Epithelial cell of esophagus (primary cell): ENCODE results near the gene DUS2.
"Not testable (repeated sequence)": the region's sequence is repeated elsewhere in the genome, so short reads cannot be mapped to it uniquely, and the experiment has no call there.

ENCODE experiments used
- DNase-seq: peaks from one replicate; pipeline ENCODE4 v3.0.0; 2010; ENCODE audit warnings: low read depth
- H3K4me3 ChIP-seq: 2 replicates; pipeline ENCODE4 v1.5.1; 2011; ENCODE audit warnings: mild to moderate bottlenecking, low read length, control low read depth
- TF ChIP-seq, protein P1 (sequence below): IDR thresholded peaks from 2 replicates; pipeline ENCODE4 v1.5.1; 2011; ENCODE audit warnings: low read depth, mild to moderate bottlenecking, low read length, control low read depth, inconsistent platforms; ENCODE audit not compliant: insufficient read depth; ENCODE audit errors: missing control alignments

Gene DUS2

DNA sequence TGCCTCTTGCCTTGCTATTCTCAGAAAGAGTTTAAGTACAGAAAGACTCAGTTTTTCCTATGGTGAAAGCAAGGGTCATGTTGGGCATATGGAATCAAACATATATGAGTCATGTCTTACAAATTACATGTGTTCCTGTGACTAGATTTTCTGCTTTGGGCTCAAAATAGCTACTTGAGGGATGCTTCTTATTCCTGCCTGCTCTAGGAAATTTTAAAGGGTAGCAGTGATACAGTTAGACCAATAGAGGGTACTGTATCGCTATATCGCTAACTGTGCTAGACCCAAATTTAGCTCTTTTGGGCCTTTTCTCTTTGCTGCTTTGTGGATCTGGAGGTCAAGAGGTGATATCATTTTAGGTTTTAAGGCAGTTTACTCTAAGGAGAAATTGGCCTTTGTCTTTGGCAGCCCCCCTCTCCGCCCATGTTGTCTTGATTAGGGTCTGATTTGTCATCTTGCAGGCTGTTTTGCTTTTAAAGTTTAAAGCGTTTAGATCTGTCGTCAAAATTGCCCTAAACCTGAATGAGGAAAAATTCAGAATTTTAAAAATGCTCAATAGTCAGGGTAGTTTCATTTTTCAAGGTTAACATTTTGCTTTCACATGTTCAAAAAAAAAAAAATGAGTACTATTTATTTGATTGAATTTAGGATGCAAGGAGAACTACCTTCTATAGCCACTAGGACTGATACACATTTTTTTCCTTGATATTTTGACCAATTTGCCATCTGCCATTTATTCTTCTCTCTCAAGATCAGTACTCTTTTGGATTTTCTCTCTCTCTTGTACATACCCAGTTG lies 70.9 kb downstream of the DUS2 start:
- peak; percentile 31 for DNase-seq
- TF ChIP-seq, protein P1, sequence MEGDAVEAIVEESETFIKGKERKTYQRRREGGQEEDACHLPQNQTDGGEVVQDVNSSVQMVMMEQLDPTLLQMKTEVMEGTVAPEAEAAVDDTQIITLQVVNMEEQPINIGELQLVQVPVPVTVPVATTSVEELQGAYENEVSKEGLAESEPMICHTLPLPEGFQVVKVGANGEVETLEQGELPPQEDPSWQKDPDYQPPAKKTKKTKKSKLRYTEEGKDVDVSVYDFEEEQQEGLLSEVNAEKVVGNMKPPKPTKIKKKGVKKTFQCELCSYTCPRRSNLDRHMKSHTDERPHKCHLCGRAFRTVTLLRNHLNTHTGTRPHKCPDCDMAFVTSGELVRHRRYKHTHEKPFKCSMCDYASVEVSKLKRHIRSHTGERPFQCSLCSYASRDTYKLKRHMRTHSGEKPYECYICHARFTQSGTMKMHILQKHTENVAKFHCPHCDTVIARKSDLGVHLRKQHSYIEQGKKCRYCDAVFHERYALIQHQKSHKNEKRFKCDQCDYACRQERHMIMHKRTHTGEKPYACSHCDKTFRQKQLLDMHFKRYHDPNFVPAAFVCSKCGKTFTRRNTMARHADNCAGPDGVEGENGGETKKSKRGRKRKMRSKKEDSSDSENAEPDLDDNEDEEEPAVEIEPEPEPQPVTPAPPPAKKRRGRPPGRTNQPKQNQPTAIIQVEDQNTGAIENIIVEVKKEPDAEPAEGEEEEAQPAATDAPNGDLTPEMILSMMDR = peak; percentile 10
- H3K4me3 ChIP-seq = no peak overlapping the region

DNA sequence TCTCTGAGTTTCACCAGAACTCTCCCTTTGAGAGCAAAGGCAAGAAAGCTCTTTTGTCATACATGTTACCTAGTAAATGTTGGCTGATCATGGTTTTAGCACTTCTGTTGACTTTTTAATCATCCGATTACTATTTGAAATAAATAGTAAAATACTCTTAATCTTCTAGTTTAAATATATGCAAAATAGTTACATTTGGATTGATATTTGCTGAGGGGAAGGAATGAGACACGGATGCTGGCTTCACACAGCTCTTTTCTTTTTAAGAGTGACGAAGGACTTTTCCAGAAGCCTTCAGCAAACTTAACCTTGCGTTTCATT lies 71.5 kb downstream of the DUS2 start:
- TF ChIP-seq, protein P1 = no peak
- no peak overlapping the region for H3K4me3 ChIP-seq
- no peak for DNase-seq

DNA sequence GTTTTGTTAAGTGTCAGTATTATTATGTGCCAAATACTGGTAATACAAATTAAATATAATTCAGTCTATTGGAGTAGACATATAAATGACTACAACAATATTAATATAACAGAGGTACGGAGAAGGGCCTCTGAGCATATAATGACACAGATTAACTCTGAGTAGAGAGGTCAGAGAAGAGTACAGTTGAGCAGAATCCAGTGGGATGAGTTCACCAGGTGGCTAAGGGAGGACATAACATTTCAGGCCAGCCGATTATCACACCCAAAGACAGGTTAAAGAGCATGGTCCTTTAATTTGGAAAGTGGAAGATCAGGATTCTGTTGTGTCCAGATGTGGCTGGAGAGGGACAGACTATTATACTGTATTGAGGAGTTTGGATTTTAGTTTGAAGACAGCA lies 73.4 kb downstream of the DUS2 start:
- DNase-seq = no peak
- H3K4me3 ChIP-seq = no peak overlapping the region
- TF ChIP-seq, protein P1 = no peak

DNA sequence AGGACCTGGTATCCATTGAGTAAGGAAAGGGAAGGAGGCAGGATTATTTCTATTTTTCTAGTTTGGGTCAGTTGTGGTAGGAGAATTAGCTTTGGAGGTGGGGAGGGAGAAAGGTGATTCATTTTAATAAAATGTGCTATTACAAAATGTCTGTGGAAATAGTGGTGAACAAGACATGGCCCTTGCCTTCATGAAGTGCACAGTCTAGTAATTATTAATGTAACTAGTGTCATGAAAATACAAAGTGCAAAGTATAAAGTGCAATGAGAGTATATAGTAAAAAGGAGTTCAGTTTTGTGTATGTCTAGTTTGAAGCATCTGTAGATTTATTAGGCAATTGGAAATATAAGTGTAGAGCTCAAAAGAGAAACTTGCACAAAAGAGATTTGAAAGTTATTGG lies 74.0 kb downstream of the DUS2 start:
- TF ChIP-seq, protein P1 = no peak

DNA sequence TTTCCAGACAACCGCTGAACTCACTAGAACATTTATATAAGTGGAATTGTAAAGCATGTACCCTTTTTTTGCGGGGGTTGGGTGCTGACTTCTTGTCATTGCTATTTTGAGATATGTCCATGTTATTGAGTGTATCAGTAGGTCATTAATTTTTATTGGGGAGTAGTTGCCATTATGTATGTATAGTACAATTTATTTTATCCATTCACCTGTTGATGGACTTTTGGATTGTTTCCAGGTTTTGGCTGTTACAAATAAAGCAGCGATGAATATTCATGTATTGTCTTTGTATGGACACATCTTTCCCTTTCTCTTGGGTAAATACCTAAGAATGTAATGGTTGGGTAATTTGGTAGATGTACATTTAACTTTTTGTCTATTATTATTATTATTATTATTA lies 74.8 kb downstream of the DUS2 start:
- DNase-seq = no peak
- TF ChIP-seq, protein P1 = no peak
- H3K4me3 ChIP-seq = no peak overlapping the region

More for the DNA sequence above, 74.0 kb downstream of the DUS2 start:
- no peak for DNase-seq
- H3K4me3 ChIP-seq = no peak overlapping the region

DNA sequence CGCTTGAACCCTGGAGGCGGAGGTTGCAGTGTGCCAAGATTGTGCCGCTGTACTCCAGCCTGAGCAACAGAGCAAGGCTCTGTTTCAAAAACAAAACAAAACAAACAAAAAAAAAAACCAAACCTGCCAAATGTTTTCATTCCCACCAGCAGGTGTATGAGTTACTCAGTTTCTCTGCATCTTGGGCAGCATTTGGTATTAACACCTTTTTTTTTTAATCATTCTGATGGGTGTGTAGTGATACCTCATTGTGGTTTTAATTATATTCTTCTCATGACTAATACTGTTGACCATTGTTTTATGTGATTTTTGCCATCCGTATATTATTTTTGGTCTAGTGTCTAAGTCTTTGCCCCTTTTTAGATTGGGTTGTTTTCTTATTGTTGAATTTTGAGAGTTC lies 77.4 kb downstream of the DUS2 start:
- no peak for DNase-seq
- H3K4me3 ChIP-seq = no peak overlapping the region
- TF ChIP-seq, protein P1 = no peak

DNA sequence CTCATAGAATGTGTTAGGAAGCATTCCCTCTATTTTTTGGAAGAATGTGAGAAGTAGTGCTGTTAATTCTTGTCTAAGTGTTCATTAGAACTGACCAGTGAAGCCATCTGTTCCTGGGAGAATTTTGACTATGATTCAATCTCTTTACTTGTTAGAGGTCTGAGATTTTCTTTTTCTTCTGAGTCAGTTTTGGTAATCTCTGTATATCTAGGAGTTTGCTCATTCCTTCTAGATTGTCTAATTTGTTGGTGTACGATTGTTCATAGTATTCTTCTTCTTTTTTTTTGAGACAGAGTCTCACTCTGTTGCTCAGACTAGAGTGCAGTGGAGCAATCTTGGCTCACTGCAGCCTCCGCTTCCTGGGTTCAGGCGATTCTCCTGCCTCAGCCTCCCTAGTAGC lies 82.5 kb downstream of the DUS2 start:
- DNase-seq = no peak
- TF ChIP-seq, protein P1 = no peak
- no peak overlapping the region for H3K4me3 ChIP-seq

DNA sequence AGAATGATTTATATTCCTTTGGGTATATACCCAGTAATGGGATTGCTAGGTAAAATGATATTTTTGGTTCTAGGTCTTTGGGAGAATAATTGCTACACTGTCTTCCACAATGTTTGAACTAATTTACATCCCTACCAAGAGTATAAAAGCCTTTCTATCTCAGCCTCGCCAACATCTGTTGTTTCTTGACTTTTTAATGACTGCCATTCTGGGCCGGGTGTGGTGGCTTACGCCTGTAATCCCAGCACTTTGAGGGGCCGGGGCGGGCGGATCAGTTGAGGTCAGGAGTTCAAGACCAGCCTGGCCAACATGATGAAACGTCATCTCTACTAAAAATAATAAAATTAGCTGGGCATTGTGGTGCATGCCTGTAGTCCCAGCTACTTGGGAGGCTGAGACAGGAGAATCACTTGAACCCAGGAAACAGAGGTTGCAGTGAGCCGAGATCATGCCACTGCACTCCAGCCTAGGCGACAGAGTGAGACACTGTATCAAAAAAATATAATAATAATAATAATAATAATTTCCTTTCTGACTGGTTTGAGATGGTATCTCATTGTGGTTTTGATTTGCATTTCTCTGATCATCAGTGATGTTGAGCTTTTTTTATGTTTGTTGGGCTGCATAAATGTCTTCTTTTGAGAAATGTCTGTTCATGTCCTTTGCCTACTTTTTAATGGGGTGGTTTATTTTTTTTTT lies 84.3 kb downstream of the DUS2 start:
- H3K4me3 ChIP-seq, DNase-seq: not testable (repeated sequence)

DNA sequence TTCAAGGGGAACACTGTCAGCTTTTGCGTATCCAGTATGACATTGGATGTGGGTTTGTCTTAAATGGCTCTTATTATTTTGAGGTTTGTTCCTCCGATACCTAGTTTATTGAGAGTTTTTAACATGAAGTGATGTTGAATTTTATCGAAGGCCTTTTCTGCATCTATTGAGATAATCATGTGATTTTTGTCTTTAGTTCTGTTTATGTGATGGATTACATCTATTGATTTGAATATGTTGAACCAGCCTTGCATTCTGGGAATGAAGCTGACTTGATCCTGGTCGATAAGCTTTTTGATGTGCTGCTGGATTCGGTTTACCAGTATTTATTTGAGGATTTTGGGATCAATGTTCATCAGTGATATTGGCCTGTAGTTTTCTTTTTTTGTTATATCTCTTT lies 86.1 kb downstream of the DUS2 start:
- not testable (repeated sequence) for H3K4me3 ChIP-seq, DNase-seq

DNA sequence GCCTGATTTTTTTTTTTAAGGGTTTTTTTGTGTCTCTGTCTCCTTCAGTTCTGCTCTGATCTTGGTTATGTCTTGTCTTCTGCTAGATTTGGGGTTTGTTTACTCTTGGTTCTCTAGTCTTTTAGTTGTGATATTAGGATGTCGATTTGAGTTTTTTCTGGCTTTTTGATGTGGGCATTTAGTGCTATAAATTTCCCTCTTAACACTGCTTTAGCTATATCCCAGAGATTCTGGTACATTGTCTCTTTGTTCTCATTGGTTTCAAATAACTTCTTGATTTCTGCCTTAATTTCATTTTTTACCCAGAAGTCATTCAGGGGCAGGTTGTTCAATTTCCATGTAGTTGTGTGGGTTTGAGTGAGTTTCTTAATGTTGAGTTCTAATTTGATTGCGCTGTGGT lies 87.5 kb downstream of the DUS2 start:
- not testable (repeated sequence) for H3K4me3 ChIP-seq, DNase-seq
